ENCODE measurements around the gene NUP43.
"Not testable (repeated sequence)": the region's sequence is repeated elsewhere in the genome, so short reads cannot be mapped to it uniquely, and the experiment has no call there.

The NUP43 gene

DNA sequence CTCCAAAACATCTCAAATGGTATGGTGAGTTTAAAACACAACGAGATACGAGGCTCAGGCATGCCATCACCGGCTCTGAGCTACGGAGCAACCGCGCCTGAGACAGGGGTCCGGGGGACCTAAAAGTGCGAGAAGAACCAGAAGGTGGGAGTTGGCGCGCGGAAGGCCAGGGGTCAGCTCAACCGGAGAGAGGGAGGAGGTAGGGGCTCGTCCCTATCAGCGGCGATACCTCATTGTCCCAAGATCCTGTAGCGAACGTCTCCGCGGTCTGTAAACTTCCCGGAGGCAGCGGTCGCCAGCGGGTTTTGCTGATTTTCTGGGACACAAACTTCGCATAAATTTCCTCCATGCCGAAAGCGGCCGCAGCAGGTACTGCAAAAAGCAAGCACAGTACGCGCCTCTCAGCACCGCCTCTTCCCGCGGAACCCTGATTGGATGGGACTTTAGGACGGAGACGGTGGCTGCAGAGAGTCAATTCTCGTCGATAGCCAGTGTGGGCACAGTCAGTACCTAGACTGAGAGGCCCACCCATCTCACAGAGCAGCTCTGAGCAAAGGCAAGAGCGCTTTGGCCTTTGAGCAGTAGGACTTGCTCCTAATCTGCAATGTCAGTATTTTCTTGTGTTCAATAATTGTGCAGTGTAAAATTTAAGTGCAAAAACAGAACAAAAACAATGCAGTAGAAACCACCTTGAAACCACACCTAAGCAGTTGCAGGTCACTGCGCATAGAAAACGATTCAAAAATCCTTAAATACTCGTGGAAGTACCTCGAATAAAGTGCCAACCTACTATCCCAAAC, at the start of gene NUP43:
Gene NUP43 (minus strand): TSS at position 383 of the 800 bp plus-strand sequence. CDS start 34 bp downstream, at position 349.
- FAIRE-seq, result no peak

DNA sequence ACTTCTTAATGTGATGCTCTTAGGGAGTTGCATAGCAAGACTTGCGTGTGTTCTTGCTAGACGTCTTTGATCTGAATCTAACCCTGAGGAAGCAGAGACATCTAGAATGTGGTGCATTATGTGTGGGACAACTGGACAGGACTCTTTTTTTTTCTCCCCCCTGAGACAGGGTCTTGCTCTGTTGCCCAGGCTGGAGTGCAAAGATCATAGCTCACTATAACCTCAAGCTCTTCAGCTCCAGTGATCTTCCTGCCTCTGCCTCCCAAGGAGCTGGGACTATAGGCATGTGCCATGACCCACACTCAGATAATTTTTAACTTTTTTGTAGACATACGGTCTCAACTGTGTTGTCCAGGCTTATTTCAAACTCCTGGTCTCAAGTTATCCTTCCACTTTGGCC, 37.2 kb upstream of the NUP43 start:
- FAIRE-seq, result no peak

DNA sequence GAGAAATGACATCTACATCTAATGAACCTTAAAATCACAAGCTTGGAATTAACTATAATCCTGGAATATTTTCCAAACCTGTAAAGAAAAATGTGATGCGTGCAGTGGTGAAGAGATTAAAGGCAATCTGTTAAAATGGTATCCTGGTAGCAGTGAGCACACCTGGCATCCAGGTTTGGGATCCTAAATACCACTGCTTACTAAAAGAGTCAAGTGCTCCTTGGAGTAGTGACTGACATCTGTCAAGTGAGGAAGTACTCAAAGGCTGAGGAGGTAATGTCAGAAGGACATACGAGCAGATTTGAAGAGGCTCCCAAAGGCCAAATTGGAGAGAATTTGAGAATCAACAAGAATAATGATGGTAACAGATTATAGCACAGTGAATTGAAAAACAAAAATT, 36.0 kb upstream of the NUP43 start:
- FAIRE-seq, result no peak

DNA sequence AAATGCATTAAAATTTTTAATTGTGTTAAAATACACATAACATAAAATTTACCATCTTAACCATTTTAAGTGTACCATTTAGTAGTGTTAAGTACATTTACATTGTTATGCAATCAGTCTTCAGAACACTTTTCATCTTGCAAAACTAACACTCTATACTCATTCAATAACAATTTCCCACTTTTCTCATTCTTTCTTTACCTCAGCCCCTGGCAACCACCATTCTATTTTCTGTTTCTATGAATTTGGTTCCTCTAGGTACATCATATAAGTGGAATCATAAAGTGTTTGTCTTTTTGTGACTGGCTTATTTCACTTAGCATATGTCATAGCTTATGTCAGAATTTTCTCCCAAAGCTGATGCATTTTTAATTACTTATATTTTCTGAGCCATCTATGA, 35.4 kb upstream of the NUP43 start:
- no peak for FAIRE-seq

DNA sequence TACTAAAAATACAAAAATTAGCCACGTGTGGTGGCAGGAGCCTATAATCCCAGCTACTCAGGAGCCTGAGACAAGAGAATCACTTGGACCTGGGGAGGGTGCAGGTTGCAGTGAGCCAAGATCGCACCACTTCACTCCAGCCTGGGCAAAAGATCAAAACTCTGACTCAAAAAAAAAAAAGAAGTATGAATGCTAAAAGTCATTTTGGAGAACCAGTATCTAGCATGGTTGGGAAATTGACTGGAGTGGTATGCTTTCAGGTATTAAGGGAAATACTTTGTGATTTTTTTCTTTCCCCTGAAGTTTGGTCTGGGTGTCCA, 33.3 kb upstream of the NUP43 start:
- no peak for FAIRE-seq

GRCh38 chr6:149777624-149778023, 31.3 kb upstream of the NUP43 start:
- FAIRE-seq, result no peak

DNA sequence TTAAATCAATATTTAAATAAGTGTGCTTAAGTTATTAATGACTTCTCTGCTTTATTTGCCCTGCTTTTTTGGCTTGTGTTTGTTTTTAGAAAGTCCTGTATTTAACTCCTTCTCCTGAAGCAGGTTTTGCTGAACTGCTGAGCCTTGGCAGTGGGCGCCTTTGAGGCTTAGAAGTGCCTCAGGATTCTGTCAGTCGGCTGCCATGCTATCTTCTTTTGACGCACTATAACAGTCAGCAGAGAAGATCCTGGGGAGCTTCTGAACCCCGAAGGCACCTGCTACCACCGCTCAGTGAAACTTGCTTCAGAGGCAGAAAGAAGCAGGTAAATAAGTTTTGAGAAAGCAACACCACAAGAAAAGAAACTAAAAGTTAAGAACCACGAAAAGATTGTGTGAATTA, 25.6 kb upstream of the NUP43 start:
- FAIRE-seq, result no peak

GRCh38 chr6:149771185-149771584, 24.9 kb upstream of the NUP43 start:
- FAIRE-seq, result no peak

DNA sequence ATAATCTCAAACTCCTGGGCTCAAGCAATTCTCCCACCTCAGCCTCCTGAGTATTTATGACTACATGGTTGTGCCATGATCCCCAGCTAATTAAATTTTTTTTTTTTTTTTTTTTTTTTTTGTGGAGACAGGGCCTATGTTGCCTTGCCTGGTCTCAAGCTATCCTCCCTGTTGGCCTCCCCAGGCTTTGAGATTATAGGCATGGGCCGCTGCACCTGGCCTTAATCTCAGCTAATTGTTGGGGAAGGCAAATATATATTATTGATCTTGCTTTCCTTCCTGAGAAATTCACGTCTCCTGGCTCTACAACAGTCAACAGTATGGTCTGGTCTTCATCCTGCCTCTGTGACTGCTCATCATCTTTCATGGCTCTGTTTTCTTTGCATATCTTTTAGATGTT, 23.3 kb upstream of the NUP43 start:
- no peak for FAIRE-seq

DNA sequence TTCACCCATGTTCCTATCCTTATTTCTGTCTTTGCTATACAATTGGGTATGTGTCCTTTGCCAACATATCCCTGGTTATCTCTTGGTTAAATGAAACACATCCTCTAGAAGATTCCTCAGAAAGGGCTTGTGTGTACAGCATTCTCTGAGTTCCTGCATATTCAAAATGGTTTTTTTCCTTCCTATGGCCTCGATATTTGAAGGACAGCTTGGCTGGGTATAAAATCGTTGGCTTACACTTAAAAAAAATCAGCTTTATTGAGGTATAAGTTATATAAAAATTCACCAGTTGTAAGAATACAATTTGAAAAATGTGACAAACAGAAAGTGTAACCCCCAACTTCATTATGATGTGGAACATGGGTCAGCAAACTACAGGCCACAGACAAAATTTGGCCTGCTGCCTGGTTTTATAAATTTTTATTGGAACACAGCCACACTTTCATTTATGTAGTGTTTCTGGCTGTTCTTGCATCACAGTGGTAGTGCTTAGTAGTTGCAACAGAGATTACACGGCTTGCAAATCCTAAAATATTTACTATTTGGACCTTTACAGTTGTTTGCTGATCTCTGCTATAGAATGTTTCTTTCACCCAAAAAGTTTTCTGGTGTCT, 19.9 kb upstream of the NUP43 start:
- FAIRE-seq, result no peak

DNA sequence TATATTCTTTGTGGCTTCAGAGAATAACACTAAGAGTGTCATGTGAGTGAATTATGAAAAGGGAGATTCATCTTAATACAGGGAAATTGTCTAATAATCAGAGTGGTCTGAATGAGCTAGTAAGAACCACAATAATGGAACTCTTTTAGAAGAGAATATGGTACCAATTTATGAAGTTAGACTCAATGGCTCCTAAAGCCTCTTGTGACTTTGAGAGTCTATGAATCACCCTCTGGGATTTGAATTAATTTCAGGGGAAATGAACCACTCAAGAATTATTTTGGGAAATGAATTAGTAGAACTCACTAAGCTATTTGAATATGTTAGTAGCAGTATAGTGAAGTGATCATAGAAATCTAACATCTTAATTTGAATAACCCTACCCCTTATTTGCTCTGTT, 17.5 kb upstream of the NUP43 start:
- no peak for FAIRE-seq

GRCh38 chr6:149761438-149761837, 15.1 kb upstream of the NUP43 start:
- FAIRE-seq, result no peak

DNA sequence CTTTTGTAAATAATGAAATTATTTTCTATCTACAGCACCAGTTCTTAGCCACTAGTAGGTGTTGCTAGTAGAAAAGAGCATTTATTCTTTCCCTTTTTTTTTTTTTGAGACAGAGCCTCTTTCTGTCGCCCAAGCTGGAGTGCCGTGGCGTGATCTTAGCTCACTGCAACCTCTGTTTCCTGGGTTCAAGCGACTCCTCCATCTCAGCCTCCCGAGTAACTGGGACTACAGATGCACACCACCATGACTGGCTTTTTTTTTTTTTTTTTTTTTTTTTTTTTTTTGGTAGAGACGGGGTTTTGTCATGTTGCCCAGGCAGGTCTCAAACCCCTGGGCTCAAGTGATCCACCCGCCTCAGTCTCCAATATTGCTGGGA, 9.9 kb upstream of the NUP43 start:
- FAIRE-seq, result no peak

DNA sequence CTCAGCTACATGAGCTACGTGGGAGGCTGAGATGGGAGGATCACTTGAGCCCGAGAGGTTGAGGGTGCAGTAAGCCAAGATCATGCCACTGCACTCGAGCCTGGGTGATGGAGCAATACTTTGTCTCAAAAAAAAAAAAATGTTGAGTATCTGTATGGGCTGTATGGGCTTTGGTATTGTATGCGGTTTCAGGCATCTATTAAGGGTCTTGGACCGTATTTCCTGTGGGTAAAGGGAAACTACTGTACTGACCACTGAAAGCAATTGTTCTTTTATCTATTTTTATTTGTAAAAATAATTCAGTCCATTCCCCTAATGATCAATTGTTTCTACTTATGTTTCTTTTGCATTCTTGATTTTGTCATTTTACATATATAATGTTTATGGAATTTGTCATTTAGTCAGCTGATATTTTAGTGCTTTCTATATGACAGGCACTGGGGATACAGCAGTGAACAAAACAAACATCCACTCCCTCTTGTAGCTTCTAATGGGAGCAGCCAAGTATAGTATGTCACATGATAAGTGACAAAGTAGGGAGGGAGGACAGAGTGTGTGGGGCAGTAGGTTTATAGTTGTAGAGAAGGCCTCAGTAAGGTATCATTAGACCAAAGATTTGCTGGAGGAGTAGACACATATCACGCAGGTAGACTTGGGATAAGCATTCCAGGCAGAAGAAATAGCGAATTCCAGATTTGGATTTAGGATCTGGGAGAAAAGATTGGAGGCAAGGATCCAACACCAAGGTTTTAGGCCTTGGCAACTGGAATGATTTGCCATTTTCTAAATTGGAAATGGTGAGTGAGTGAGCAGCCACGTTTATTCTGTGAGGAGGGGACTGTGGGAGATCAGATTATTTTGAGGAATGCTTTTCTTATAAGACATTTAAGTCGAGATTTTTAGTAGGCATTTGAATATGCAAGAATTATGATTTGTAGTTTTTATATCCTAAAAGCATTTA, 9.3 kb upstream of the NUP43 start:
- FAIRE-seq, result no peak

DNA sequence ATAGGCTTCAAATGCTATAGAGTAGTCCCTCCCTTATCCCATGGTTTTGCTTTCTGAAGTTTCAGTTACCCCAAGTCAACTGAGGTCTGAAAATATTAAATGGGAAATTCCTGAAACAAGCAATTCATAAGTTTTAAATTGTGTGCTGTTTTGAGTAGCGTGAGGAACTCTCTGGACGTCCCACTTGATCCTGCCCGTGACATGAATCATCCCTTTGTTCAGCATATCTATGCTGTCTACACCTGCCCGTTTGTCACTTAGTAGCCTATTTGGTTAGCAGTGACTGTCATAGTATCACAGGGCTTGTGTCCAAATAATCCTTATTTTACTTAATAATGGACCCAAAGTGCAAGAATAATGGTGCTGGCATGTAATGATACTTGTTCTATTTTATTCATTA, 8.2 kb upstream of the NUP43 start:
- no peak for FAIRE-seq

GRCh38 chr6:149753374-149753637, 7.0 kb upstream of the NUP43 start:
- not testable (repeated sequence) for FAIRE-seq

GRCh38 chr6:149752600-149753373, 6.5 kb upstream of the NUP43 start:
- no peak for FAIRE-seq

GRCh38 chr6:149751920-149752319, 5.6 kb upstream of the NUP43 start:
- FAIRE-seq, result not testable (repeated sequence)

GRCh38 chr6:149751239-149751638, 4.9 kb upstream of the NUP43 start:
- no peak for FAIRE-seq

GRCh38 chr6:149750136-149750609, 3.8 kb upstream of the NUP43 start:
- no peak for FAIRE-seq

DNA sequence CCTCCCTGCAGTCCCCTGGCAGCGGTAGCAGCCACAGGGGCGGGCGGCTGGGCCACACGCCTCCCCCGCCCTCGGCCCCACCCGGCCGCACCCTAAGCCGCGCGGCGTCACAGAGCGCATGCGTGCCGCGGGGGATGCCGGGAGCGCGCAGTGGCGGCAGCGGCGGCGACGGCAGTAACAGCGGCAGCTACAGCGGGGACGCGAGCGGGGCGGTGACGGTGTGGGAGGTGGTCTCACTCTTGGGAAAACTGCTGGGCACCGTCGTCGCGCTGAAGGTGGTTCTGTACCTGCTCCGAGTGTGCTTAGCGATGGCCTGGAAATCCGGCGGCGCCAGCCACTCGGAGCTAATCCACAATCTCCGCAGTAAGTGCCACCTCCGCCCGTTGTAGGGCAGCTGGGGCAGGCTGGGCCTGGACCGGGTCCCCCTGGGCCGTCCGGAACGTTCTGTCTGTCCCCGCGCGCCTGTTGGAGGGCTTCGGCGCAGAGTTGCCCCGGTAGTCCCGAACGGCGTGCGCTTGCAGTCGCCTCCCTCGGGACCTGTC, 3.3 kb upstream of the NUP43 start, which contains the start of gene PCMT1:
Gene PCMT1 (plus strand): TSS at position 148 of the 542 bp plus-strand sequence. CDS start 161 bp downstream, at position 309.
- FAIRE-seq, result no peak

GRCh38 chr6:149749082-149749593, 2.8 kb upstream of the NUP43 start:
- not testable (repeated sequence) for FAIRE-seq

Measured in TTC549 (cell line).